HTR-8/SVneo (cell line): Measurements from ENCODE around the gene GATAD2B.
A peak's percentile ranks its signal among the peaks of the same experiment; 100 is the strongest.

Experiments
- DNase-seq: peaks from one replicate; pipeline ENCODE4 v3.0.0; 2011; ENCODE audit warnings: low spot score, mixed read lengths; ENCODE audit not compliant: insufficient read length
- FAIRE-seq: peaks from 2 replicates; lab custom pipeline; 2011; peaks lifted over from hg19 to GRCh38; lab: Jason Lieb, UNC

Gene GATAD2B

DNA sequence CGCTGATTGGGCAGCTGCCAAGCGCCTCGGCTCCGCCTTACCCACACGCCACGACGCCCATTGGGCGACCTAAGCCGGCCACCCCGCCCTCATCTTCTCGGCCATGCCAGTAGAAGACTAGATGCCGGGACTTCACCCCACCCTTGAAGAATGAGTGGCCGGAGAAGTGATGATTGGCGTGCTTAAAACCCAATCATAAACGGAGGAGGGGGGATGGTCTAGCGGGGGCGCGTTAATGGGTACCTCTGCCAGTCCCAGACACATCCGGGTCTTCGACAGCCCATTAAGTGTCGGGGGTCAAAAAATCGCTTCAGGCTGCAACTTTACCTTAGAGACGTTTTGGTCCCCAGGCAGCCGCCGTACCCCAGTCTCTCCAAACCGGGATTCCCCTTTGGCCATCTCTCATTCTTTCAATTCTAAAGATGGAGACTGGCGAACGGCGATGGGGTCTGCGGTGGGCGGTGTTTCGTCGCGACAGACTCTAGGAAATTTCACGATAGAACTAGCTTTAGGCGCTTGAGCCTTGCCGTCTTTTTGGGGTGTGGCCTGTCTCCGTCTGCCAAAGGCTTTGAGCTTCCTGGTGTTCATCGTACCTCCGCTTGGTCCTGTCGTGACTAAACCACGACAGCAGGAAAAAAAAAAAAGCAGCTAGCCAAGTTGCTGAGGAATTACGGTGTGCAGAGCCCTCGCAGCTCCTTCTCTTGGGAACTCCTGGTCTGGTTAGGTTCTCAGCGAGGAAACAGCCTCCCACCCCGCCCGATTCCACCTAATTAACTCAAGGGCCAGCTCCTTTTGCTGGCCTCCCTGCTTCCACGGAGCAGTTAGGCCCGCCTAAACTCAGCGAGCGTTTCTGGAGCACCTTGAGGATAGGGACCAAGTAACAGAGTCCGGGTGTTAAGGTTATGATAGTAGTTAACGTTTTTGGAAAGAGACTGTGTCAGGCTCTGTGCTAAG lies at the start of gene GATAD2B:
Gene GATAD2B, minus strand, starts transcription at position 1 of the 954 bp plus-strand sequence. CDS start 94,625 bp downstream, outside the sequence.
- DNase-seq = peak; percentile 97
- FAIRE-seq = no peak

DNA sequence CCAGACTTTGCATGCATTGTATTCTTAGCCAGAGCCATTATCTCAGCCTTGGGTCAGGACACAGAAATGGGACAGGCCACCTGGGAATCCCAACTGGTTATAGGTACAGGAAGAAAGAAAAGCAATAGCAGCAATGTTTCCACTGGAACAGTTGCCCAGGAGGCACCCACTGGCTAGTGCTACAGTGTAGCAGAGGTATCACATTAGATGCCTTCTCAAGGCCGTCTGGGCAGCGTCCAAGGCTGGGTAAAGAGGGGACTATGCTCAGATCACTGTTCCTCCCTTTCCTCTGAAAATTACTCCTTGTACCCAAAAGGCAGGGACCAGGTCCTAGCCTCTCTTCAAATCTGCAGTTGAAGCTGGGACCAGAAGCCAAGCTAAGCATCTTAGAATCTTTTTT lies 47.6 kb upstream of the GATAD2B start:
- FAIRE-seq (no peak), DNase-seq (no peak)

DNA sequence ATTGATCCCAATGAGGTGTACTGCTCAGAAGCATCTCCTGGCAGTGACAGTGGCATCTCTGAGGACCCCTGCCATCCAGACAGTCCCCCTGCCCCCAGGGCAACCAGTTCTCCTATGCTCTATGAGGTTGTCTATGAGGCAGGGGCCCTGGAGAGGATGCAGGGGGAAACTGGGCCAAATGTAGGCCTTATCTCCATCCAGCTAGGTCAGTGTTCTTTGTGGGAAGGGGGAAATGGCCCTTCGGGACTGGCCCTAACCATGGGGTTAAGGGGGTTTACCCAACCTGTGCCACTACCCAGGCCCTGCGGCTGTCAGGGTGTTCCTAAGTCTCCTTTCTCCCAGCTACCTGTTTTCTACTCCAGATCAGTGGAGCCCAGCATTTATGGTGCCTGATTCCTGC lies 46.2 kb upstream of the GATAD2B start:
- no peak for DNase-seq
- no peak for FAIRE-seq

DNA sequence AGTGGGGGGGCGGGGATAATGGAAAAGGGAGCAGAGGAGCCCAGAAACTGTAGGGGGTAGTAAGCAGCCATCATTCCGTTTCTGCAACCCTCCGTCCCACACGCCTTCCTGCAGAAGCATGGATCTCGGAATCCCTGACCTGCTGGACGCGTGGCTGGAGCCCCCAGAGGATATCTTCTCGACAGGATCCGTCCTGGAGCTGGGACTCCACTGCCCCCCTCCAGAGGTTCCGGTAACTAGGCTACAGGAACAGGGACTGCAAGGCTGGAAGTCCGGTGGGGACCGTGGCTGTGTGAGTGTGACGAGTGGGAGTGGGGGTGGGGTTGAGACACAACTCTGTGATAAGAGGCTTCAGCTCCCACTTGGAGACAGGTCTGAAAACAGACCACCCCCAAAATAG lies 45.6 kb upstream of the GATAD2B start:
- FAIRE-seq = no peak
- DNase-seq = no peak

DNA sequence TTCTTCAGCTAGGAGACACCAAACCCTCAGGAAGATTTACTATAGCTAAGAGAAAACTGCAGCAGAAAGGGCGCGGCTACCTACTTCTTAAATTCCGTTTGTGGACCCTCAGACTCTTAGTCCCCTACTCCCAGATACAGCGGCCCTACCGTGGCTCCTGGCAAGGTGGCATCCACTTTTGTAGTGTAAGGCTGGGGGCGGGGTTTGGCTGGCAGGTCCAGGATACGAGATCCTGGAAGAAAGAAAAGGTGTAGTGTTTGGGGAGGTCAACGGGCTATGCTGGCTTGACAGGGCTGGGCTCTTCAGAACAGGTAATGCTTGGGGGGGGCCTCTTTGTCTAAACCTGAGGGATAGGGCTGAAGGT lies 45.2 kb upstream of the GATAD2B start:
- FAIRE-seq (no peak), DNase-seq (no peak)

DNA sequence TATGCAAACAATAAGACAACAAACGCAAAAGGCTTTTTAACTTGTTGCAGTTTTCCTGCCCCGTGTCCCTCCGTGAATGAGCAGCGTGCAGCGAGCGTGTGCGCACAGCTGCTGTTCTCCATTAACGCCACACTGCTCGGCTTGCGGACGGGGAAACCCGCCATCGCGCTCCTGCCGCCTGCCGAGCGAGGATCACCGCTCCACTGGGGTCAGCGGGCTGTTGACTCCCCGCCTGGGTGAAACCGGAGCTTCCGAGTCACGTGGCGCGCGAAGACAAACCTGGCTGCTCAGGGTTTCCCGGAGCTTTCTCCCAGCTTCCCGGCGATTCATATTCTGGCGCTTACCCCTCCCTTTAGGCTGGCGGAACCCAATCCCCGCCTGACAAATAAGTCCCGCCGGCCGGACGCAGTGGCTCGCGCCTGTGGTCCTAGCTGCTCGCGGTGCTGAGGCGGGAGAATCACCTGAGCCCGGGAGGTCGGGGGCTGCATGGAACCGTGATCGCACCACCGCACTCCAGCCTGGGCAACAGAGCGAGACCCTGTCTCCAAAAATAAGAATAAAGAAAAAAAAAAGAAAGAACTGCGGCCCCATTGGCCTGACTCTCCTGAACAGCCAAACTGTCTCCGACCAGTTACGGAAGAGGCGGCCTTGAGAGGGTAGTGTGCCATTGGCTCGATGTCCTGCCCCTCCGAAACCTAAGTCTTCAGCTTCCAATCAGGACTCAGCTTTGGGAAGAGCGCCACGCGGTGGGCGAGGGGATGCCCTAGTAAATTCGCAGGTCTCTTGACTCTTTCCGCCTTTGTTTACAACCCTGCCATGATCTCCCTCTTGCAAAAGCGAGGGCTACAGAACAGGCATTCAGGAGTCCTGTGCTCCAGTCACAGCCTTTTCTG lies 44.6 kb upstream of the GATAD2B start, which contains the start of gene CREB3L4:
Gene CREB3L4, plus strand, starts transcription at position 796 of the 893 bp plus-strand sequence. CDS start 624 bp downstream, outside the sequence.
- peak; percentile 88 for DNase-seq
- no peak for FAIRE-seq

DNA sequence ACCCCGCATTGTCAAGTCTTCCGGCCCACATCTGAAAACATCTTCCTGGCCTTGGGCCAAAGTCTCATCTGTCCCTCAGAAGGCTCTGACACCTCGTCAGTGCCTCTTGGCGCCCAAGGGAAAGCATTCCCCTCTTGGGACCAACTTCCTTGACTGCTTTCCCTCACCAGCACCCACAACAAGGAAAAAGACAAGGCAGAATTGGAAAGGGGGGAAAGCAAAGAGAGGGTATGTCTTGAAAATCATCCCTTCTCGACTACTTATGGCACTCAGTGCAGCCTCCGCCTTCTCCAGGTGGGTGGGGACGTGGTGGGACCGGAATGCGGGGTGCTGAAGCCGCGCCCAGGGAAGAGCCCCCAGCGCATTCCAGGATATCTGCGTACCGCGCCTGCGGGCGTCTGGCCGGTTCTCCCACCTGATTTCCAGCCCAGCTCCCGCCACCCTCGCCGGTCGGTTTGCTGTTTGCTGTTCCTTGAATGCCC lies 41.1 kb upstream of the GATAD2B start:
- DNase-seq (peak; percentile 58), FAIRE-seq (no peak)

DNA sequence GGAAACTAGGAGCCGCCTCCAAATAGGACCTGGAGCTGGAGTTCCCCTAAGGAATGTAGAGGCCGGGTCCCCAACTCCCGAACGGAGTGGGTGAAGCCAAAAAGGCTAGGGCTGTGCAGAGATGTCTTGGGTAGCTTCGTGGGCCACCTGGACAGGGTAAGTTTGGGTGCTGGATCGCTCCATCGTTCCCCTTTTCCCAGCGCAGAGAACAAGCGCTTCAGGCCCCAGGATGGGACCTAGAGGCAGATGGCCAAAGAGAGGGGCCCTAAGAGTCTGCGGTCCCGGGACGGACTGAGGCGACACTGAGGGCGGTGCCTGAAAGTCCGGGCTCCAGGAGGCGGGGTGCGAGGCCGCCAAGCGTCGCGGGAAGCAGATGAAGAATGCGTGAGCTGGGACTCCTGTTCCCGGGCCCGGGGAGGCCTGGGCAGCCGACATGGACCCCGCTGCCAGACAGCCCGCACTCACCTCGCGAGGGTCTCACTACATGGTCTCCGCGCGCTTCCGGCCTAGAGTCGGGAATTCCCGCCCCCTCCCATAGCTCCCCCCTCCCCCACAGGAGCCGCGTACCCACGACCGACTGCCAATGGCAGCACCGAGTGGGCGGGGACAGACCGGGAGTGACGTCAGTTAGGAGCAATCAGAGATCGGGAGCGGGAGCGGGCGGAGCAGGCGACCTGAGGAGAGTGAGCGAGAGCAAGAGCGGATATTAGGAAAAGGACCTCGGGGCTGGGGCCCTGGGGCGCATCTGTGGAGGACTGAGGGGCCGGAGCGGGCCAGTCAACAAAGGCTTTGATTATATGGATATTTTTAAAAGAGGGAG lies 40.5 kb upstream of the GATAD2B start, which contains the start of gene SLC39A1:
Gene SLC39A1, minus strand, starts transcription at position 508 of the 820 bp plus-strand sequence. CDS start 822 bp downstream, outside the sequence.
- FAIRE-seq (peak; percentile 79), DNase-seq (peak; percentile 89)

DNA sequence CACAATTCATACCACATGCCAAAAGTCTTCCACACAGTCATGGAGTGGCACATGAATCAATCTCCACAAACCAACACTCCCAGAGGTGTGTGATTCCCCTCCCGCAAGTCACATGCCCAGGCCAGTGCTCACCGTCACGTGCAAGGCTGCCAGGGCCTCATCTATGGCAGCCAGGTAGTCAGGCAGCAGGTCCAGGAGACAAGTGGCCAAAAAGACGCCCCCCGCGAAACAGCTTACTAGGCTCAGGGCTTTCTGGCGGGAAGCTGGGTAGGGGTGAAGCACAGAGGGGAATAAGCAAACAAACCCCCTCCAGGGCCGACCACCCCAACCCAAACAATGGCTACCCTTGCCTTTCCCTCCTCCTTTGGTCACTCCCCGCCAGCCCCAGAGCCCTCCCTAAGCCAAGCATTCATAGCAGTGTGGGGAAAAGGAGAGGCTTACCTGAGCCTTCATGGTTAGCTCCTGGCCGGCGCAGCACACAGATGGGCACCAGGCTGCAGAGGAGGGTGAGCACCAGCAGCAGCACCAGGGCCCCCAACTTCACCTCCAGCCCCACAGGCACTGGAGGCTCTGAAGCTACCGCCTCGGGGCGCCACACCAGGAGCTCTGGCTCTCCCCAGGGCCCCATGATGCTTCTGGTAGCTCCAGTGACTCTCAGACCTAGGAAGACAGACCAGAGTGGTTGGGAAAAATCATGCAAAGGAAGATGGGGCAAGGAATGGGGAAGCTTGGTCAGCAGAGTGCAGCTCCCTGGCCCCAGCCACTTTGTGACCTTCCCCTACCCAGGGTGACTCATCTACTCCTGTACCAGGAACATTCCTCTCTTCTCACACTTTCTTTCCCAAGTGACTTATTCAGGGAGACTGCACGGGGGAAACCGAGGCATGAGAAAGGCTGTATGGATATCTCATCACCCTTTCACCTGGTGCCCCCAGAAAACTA lies 39.6 kb upstream of the GATAD2B start:
- DNase-seq (no peak), FAIRE-seq (no peak)

DNA sequence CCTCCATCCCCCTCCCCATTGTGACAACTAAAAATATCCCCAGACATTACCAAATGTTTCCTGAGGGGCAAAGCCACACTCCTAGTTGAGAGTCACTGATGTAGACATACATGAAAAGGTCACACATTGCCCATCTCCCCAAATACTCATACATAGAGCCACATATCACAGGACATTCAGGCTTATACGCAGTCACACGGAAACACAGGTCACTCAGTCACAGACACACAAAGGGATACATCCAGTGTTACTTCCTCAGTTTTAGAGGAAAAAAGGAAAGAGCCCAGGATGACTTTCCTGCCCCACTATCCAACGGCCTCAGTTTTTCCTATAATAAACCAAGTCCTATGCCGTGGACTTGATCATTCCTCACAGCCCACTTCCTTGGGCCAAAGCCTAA lies 38.6 kb upstream of the GATAD2B start:
- FAIRE-seq (no peak), DNase-seq (no peak)

DNA sequence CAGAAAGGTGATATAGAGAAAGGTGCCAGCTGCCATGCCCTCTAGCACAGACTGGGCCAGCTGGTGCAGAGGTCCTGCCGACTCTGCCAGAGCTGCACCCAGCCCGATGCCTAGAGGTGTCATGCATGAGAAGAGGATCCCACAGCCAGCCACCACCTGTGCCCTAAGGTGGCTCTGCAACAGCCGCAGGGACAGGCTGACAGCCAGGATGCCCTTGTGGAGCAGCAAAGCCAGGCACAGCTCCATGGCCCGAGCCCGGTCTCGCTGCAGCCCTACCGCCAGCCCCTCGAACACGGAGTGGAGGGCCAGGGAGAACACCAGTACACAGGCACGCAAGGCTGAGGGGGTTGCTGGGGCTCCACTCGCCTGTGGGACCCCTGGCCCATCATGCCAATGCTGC lies 37.4 kb upstream of the GATAD2B start:
- DNase-seq = no peak
- no peak for FAIRE-seq

DNA sequence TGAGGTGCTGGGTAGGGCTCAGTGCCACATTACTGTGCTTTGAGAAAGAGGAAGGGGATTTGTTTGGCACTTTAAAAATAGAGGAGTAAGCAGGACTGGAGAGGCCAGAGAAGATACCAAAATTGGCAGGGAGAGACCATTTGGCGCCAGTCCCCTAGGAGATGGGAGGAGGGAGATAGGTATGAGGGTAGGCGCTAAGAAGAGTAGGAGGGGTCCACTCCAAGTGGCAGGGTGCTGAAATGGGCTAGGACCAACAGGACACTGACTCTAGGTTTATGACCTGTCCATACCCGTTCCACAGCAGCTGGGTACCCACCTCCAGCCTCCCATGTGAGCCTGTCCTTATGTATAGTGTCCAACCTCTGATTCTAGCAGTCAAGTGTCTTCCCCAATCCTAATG lies 36.7 kb upstream of the GATAD2B start:
- no peak for FAIRE-seq
- DNase-seq = no peak

DNA sequence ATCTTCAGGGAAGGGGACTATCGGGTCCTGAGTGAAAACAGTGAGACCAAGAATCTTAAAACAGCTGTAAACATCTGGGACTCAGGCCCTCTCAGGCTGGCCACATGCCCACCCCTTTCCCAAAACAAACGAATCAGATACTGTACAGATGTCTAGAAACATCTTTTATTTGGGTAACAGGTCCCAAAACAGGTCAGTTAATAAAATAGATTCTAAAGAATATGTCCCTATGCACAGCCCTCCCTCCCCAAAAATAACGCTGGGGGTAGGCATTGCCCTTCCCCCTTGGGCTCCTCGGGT lies 36.1 kb upstream of the GATAD2B start:
- FAIRE-seq (no peak), DNase-seq (no peak)

DNA sequence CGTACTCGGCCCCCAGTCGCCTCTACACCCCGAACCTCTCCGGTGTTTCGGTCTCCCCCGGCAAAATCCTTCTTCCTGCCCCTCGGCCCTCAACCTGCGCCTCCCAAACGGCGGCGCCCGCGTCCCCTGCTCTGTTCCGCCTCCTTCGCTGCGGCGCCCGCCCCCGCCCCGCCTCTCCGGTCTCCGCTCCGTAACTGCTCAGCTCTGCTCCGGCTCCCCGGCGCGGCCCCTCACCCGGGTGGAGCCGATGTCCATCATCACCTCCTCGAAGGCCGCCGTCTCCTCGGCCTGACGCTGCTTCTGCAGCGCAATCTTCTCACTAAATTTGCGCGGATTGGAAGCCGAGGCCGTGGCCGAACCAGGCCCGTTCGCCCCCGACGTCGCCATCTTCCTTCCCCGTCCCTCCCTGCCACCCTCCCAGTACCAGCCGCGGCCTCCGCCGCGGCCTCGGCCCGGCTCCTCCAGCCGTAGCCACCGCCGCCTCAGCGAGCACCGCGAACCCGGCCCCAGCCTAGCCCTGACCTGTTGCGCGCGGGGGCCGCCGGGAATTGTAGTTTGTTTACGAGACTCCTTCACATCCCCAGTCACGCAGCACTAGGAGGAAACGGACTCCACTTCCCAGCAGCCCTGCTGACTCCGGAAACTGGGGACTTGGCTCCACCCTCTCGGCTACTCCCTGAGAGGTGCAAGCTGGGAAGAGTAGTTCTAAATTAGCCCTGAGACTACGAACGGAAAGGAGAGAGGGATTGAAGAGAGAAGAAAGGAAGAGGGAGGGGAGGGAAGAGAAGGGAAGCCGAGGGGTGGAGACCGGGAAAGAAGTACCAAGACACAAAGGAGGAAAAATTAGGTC lies 35.6 kb upstream of the GATAD2B start, which contains the start of gene CRTC2:
Gene CRTC2, minus strand, starts transcription at position 502 of the 850 bp plus-strand sequence. Its CDS starts 115 bp downstream, at position 387.
- FAIRE-seq (peak; percentile 66), DNase-seq (peak; percentile 95)

DNA sequence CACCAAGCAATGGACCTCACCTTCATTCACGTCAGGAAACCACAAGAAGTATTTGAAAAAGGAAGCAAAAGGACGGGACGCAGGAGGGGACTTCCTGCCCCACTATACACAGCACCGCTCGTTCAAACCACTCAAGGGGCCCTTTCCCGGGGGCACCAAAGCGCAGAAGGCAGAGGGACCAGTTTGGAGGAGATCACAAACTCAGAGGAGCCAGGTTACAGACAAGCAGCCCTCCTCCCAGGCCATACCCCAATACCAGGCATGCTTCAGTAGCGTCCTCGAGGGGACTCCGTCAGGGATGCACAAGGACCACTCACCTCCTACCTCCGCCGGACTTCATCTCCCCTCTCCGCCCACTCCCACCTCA lies 35.0 kb upstream of the GATAD2B start:
- no peak for FAIRE-seq
- DNase-seq = no peak

DNA sequence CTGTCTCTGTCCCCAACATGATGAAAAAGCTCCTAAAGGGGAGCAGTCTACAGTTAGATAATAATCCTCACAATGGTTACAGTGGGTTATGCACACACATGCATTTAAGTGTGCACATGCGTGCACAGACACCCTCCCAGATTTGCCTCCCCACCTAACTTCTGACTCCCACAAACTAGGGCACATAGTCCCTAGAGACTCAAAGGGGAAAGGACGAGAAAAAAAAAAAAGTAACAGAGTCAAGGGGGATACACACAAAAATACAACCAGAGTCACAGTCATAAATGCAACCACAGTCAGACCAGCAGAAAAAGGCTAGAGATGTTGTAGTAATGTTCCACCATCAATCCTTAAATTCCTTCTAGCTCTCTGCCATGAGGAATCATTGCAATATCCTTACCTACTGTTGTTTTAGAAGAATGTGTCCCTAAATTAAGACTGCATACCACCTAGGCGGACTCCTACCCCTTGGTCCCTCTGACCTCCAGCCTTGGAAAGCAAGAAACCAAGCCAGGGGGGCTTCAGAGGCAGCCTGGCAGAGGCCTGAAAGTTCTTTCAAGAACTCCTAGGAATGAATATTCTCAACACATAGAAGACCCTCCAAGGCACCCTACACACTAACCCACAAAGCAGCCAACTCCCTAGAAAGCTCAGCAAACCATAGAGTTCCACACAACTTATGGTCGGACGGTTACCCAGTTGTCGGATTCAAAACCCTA lies 34.4 kb upstream of the GATAD2B start:
- no peak for FAIRE-seq
- no peak for DNase-seq

DNA sequence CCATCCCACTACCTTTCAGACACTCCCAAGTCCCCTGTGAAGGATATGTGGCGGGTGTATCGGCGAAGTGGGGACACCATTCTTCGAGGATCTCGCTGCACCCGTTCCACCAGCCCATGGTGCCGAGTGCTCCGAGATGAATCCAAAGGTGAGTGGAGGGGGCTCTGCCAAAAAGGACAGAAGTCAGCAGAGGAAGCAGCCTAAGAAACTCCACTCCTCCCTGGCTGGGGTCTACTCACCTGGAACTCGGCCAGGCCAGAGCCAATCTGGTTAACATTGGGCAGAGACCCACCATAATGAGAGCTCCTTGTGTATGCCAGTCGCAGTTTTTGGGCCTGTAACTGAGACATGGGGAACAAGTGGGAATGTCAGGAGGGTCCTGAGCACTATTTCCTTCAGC lies 32.1 kb upstream of the GATAD2B start:
- FAIRE-seq = no peak
- DNase-seq = no peak
